Effector CD4-positive, alpha-beta T cell (primary cell): ENCODE measurements around the gene FASTK.

ENCODE experiments used
- DNase-seq: peaks from one replicate; pipeline ENCODE4 v3.0.0-alpha.2; 2020

The FASTK gene

DNA sequence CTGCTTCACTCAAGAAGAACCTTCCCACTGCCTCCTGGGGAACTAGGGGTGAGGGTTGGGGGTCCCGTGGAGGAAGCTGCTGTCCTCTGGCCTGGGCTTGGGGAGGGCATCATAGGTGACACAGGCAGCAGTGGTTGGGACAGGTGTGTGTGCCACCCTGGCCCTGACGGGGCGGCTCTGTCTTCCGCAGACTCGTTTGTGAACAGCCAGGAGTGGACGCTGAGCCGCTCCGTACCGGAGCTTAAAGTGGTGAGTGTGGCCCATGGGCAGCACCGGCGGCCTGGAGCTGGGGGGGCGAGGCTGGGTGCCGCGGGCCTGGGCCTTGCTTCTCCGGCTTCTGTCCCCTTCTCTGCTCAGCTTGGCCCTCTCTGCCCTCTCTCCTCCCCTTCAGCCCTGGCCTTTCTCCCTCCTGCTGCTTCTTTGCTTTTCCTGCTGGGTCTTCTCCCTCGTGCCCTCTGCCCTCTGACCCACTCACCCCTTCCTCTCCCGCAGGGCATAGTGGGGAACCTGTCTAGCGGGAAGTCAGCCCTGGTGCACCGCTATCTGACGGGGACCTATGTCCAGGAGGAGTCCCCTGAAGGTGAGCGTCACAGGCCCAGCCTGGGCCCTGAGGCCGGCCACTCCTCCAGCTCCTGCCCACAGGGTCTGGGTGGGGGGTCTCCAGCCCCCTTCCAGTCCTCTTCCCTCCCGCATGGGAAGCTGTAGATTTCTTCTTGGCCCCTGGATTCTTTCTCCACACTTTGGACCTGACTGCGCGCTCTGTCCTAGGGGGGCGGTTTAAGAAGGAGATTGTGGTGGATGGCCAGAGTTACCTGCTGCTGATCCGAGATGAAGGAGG is 36.2 kb upstream of the FASTK start:
- DNase-seq, result no peak

- no peak for DNase-seq
These were observed 35.3 kb upstream of the FASTK start for GRCh38 chr7:151115836-151116418.

DNA sequence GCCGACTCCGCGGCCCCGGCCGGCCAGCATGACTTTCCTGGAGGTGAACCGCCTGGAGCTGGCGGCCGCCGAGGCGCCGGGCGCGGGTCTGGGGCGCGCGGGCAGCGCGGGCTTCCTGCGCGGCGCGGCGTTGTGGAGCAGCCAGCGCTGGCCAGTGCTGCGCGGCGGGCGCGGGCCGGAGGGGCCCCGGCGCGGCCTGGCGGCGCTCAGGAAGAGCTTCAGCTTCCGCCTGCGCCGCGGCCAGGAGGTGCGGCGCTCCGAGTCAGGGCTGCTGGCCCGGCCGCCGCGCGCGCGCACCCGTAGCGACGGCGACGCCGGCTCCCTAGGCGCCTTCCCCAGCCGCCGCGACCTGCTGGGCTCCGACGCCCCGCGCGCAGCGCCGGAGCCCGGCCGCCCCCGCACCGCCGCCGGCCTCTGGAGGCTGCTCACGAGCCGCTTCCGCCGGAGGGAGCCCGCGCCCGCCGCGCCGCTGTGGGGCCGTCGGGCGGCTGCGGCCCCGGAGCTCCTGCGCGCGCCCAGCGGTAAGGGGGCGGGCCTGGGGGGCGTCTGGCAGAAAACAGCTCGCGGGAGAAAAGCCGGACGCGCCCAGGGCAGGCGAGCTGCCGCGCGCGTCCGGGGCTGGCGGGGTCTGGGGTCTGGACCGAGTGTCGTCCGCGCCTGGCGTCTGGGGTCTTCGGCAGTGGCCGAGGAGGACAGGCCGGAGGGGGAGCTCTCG is 34.7 kb upstream of the FASTK start:
- DNase-seq, result no peak

- DNase-seq, result no peak
These were observed 33.8 kb upstream of the FASTK start for GRCh38 chr7:151114151-151115090.

DNA sequence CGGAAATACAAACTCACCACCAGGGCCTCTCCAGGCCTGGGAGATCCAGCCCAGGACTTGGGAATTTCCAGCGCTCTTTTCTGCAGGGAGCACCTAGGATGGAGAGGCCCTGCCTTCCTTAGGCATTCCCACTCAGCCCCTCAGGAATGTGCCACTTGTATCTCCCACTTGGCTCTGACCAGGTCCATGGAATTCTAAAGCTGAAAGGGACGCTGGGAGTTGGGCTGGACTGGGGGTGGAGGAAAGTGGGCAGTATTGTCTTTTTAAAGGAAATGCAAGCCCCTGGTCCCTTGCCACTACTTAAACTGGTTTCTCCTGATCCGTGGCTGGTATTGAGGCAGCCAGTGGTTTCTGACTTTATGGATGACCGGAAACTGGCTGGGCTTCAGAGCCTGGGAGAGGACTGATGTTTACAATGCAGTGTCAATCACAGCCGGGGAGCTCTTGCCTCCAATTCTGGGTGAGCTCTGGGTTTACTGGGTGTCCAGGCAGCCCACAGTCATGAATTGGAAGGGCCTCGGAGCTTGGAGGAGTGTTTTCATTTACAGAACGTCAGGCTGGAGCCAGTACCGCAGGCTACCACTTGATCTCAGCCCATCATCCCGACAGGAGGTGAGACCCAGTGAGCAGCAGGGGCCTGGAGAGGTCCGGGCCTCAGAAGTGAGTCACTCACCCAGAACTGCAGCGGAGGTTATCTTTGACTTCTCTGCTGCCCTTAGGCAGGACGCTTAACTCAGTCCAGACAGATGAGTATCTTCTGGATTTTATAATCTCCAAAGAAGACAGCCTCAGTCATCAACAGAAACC is 32.9 kb upstream of the FASTK start:
- no peak for DNase-seq

- peak; percentile 75 for DNase-seq
These were observed 30.5 kb upstream of the FASTK start for GRCh38 chr7:151110941-151111645.

DNA sequence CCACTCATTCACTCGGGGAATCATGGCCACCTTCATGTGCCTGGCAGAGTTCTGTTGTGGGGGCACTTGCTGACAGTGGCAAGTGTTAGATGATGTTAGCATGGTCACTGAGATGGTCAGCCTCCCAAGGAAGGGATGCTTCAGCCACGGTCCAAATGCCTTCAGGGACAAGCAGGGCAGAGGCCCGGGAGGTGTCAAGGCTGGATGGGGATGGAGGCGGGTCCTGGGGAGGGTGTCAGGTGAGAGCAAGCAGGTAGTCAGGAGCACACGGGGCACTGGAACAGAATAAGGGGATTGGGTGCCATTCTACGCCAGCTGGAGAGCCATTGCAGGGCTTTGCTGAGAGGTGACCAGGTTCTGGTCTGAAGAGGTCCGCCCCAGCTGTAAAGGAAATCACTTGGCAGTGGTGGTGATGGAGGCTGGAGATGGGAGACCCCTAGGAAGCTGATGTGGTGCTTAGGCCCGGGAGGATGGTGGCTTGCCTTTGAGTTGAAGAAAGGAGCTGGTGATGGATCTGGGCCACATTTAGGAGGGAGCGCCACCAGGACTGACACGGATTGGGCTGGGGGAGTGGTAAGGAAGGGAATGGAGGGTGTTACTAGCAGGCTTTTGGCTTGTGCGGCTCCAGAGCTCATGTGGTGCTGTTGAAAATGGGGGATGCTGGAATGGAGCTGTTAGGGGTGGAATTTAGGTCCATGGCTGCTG is 29.8 kb upstream of the FASTK start:
- DNase-seq, result no peak

- no peak for DNase-seq
These were observed 28.8 kb upstream of the FASTK start for GRCh38 chr7:151109094-151110048.

DNA sequence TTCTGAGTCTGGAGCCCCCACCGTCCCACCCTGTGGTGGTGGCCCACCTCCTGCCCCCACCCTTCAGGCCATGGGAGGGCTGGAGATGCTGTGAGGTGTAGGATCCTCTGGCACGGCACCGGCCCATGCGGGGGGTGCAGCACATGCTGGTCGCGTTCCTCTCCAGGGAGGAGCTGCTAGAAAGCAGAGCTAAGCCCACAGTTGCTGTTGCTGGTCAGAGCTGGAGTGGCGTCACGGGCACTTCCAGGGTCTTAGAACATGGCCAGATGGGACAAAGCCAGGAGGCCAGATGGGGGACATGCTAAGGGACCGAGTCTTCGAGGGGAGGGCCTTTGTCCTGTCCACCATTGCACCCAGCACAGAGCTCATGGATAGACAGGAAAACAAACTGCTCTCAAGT is 27.3 kb upstream of the FASTK start:
- DNase-seq, result no peak

- no peak for DNase-seq
These were observed 24.0 kb upstream of the FASTK start for GRCh38 chr7:151104411-151105235.

DNA sequence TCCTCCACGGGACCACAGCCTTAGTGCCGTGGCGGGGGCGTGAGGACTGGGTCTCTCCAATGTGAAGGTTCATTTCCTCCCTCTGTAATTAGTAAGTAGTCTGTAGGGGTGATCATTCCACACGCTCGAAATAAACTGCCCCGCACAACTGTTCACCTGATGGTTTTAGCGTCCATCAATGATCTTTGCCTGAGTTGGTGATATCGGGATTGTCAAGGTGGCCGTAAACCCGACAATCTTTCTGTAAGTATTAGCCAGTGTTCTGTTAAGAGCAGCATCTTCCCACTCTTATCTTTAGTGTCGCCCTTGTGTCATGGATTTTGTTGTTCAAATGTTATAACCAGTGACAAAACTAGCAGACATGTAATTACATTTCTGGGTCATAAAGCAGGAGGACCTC is 23.4 kb upstream of the FASTK start:
- no peak for DNase-seq

DNA sequence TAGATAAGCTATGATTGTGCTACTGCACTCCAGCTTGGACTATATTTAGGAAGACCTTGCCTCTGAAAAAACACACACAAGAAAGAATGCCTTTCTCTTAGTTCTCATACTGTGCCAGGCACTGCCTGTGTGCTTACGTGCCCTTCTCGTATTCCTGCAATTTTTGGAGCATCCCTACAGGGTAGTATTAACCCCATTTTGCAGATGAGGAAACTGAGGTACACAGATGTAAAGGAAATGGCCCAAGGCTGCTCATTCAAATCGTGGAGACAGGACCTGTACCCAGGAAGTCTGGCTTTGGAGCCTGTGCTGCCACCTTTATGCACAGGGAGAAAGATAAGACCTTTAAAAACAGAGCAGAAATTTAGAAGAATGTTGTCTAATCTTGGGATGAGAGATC is 22.4 kb upstream of the FASTK start:
- DNase-seq, result no peak

GRCh38 chr7:151101621-151102396 is 21.2 kb upstream of the FASTK start:
- DNase-seq, result no peak

DNA sequence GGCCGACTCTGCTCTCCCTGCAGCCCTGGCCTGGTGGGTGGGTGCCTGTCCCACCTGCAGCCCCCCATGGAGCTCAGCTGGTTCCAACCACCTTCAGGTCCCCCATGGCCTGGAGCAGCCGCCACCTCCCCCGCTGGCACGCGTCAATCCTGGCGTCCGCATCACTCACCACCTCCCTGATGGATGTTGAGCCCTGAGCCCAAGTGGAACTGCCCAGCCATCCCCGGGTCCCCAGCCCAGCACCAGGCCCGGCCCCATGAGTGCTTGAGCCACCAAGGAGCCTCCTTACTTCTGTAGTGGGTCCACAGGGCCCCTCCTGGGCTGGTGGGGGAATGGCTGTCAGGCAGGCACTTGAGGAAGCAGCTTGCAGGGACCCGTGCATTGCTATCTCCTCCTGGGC is 20.3 kb upstream of the FASTK start:
- no peak for DNase-seq

DNA sequence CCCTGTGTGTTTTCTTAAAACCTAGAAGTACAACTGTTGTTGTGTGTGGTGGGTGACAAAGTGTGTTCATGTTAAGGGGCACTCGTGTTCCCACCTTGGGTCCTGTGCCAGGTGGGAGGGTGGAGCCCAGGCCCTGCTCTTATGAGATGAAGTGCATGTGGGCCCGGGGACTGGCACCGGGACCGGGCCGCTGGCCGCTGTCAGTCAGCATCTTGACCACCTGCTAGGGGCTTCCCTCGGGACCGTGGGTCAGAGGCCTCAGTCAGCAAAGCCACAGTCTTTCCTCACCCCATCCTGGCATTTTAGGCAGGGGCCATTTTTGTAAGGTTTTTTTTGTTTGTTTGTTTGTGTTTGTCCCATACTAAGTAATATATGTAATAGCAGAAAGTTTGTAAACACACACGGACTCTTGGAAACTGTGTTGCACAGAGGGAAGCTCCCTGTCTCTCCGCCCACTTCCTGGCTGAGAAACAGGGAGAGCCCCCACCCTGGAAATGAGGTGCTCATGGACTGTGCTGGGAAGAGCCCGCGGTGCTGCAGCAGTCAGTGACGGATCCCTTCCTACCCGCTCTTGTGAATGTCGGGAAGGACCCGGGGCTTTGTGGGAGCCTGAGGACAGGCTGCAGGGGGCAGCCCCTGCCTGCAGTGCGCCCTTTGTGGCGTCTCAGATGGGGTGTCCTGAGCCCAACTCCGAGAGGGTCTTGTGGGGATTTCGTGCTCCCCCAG is 19.0 kb upstream of the FASTK start:
- no peak for DNase-seq

- no peak for DNase-seq
These were observed 15.3 kb upstream of the FASTK start for GRCh38 chr7:151095828-151096475.
